ENCODE results near the gene SIL1.

GRCh38 chr5:139049780-139050179 lies 148.4 kb downstream of the SIL1 start:
- TF ChIP-seq CTCF (conservative IDR thresholded peaks at IDR 0.05 in 1 of 2, IDR thresholded peaks at IDR 0.05 in 1 of 2; ENCODE audit: low read depth in 1 of 2, low read length in 2 of 2), result no peak
- TF ChIP-seq EZH2 (IDR thresholded peaks at IDR 0.05; ENCODE audit: low read length, missing control alignments), result no peak

Measured in fibroblast of lung (primary cell).